Stimulated activated CD4-positive, alpha-beta T cell treated with anti-CD3 and anti-CD28 coated beads, Interleukin-12 subunit alpha, Interleukin-12 subunit beta, amount 100 ng/mL, for 48 hours (primary cell): ENCODE results near the gene ANKRD31.

Experiments used
- DNase-seq, 3 donors: peaks; one replicate each; pipeline ENCODE4 v3.0.0-alpha.2; 2020; ENCODE audit warnings: low read depth in 2 of 3, low spot score in 1 of 3

The ANKRD31 gene

DNA sequence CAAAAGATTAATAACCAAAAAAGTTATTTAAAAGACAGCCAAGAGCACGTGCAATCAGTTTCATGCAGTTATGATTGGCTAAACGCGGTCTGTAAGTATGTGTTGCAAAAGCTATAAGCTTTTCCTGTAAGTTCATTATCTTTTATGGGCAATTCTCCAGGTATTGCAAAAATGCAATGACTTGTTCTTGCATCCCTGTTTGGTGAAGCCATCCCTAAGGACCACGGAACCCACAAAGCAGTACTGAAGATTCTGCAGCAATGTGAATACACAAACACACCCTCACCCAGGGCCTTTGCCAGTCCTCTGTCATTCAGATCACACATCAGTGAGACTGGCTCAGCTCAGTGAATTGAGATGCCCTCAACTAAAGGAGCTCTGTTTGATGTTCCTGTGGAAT, 195.7 kb downstream of the ANKRD31 start:
- no peak for DNase-seq

DNA sequence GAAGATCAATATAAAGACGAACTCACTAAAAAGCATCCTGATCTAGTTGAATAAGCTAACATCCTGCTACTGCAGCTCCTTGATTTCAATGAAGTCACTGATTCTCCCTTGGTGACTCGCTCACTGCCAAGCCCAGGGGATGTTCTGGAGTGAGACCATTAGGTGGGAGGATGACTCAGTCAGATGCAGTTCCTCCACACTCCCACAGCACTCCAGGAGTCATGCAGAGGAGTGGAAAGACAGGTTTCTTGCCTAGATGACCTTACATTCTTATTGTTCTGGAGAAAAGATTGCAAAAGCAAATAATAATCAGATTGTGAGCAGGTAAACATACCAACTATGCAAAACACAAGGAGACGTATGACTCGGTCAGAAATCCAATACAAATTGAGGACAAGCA, 199.6 kb downstream of the ANKRD31 start:
- peak in 1 of 3 donors; percentile 43 for DNase-seq

DNA sequence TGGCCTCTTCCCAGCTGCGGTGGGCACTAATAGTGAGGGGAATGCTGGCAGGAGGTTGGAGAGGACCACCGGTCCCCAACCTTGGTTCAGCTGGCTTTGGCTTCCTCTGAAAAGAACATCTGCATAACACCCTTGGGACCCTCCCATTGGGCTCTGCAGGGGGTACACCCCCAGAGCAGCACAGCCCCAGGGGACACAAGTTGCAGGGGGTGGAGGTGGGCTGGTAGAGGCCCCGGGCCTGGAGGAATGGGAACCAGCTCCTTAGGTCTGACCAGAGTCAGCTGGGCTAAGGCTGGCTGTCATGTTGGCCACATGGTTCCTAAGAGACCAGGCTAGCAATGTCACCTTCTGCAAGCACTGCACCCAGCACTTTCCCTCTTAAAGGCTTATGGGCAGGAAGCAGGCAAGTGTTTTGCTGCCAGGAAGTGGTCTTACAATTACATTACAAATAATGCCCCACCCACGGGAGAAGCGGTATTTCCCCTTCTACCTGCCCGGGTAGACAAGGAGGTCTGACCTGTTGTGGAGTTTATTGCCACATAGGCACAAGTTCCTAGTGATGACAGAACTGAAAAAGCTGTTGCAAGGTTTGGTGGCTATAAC, 202.4 kb downstream of the ANKRD31 start:
- DNase-seq, result no peak

DNA sequence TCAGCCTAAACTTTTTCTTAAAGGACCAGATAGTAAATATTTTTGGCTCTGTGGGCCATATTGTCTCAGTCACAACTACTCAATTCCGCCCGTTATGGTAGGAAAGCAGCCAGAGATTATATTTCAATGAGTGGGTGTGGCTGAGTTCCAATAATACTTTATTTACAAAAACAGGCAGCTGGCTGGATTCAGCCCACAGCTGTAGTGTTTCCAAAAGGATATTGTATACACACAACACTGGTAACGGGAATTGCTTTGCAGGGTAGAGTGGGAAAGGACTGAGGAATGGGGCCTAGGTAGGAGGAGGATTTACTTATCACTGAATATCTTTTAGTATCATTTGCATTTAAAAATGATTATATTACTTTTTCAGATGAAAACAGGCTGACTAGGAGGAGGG, 205.3 kb downstream of the ANKRD31 start:
- no peak for DNase-seq

DNA sequence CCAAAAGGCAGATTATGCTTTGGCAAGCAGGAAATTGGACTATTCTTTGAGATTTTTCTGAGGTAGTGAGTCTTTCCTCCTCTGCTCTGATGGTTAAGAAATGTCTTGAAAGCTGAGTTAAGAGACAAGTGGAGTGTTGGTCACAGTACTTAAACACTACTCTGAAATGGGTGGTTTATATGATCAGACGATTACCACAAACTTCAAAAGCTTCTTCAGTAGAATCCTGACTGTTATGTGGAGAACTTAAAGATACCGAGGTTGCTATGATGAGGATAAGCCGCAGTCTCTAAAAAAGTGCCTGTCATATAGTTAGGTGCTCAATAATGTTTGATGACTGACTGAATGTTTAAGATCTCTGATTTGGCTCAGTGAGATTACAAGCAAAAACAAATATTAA, 208.6 kb downstream of the ANKRD31 start:
- DNase-seq, result no peak

DNA sequence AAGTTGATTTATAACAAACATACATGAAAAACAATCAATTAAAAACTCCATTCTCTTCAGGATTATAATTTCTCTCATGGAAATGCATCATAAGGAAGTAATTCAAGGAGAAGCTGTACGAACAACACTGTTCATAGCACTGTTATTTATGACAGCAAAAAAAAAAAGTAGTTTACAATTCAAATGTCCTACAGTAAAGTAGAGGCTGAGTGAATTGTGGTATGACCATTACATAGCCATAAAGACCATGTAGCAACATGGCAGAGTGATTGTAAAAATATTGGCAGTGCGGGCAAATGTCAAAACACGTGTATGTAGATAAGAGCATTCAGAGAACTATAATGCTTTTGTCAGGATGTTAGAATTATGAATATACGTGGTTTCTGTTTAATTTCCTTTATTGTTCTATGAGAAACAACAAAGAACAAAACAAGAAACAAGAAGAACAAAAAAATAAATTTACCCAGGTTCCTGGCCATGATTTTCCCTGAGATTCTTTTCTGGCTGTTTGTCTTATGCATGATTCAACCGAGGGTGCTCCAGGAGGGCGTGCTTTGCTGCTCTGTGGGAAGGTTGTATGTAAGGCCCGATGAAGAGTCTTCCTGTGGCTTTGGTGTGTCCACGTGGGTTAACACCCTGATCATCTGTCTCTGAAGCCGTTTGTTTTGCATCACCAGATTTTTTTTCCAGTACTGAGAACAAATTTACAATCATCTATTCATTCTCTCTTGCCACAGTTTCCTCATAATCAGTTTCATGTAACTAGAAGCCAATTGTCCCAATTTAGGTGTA, 213.1 kb downstream of the ANKRD31 start:
- DNase-seq, result no peak

DNA sequence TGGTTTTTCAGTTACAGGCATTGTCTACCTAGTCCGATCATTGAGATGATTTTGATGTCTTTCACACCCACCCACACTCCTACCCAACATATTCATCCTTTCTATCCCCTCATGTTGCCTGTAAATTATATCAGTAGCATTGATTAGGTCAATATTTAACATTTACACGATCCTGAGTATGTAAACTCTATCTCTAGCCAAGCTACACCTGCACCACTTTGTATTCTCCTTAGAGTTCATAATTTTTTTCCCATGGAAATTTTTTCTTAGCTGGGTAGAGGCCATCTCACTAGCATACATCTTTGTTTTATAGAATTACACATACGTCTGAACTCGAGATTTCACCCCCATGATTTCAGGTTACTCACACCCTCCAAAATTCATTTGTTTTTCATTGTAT, 214.9 kb downstream of the ANKRD31 start:
- DNase-seq, result no peak

DNA sequence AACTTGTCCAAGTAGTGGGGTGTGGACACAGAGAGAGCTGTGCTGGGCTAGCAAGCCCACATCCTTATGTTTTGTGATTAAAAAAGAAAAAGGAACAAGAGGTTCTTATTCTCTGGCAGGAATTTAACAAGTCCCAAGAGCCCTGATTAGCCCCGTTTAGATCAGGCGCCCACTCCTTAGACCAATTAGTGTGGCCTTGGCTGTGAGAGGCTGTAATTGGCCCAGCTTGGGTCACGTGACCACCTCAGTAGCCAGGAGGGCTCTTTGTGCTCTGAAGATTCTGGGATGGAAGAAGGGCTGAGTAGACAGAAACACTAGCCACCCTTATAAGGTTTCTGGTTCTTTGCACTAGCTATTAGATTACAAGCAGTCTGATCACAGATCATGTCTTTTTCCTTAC, 215.5 kb downstream of the ANKRD31 start:
- DNase-seq, result no peak

DNA sequence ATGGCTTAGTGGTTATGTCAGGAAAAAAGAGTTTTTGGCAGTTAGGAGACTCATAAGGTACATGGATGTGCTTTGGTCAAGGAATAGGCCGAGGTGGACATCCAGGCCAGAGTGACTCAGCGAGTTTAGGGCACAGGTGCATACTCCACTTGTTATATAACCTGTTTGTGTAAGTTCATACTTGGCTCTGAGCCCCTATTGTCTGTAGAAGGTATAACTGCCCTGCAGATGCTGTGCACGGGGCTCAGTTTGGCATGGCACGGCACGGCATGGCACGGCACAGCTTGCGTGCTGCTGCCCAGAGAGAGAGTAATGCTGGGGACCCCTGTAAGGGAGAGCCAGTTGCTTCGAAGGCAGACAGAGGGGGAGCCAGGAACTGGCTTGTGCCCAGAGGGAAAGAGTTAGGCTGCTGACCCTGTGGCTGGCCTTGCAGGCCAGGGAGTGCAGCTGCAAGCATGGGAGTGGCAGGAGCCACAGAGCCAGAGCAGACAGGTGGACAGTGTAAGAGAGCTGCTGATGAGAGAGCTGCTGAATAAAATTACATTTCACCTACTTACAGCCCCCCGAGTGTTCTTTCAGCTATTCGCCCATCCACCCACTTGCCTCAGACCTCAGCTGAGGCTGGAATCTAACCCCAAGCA, 216.5 kb downstream of the ANKRD31 start:
- DNase-seq, result no peak

DNA sequence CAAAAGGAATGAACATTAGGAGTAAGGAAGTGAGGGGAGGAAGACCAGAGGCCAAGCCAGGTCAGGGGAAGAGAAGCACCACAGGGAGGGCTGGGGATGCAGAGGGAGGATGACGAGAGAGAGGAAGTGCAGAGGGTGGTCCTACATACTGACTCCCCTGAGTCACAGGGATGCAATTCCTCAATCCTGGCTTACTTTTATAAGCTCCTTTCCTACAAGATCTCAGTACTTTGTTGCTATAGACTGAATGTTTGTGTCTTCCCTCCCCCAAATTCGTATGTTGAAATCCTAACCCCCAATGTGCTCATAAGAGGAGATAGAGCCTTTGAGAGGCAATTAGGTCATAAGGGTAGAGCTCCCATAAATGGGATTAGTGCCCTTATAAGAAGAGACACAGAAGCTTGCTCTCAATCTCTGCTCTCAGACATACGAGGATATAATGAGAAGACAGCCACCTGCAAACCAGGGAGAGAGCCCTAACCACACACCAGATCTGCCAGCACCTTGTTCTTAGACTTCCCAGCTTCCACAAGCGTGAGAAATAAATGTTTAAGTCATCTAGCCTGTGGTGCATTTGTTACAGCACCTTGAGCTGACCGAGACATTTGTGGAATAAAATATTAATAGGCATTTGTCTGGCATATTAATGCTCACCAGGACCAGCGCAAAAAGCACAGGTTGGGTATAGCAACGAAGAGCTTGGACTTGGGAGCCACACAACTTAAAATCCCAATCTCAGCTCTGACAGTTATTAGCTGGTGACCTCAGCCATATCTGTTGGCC, 217.7 kb downstream of the ANKRD31 start:
- no peak for DNase-seq
